ENCODE results near the gene C16orf89. TPM values are rescaled to one million over a fixed set of nuclear protein-coding genes. Genes with fewer than 3 reads are reported as not detected.
"Not testable (repeated sequence)": the region's sequence is repeated elsewhere in the genome, so short reads cannot be mapped to it uniquely, and the experiment has no call there.

Gene C16orf89
- total RNA-seq, 4 donors from 2014 or later = 0.62 to 21.0 (median 7.7) TPM

DNA sequence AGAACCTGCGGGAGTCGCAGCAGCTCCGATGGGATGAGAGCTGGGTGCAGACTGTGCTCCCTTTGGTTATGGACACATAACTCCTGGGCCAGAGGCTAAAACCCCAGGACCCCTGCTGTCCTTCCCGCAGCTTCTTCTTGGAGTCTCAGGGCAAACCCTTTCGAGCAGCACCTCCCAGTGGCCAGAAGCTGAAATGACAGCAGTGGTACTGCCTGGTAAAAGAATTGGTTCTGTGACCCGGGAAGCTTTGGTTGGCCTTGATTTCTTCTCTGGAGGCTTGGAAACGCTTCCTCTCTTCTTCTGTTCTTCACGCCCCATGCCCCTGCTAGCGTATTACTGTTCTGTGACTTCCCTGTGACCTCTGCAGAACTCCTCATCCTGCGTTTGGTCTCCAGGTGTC lies 19.0 kb upstream of the C16orf89 start:
- 50 to 60% methylated on average over 2 to 5 of the region's 10 CpGs for WGBS, 2 donors (ENCODE audit: low coverage in 1 of 2)
- H3K27ac ChIP-seq, H3K4me3 ChIP-seq, H3K4me1 ChIP-seq, ATAC-seq, H3K27me3 ChIP-seq, H3K9me3 ChIP-seq: not testable (repeated sequence)
- TF ChIP-seq, protein P1, sequence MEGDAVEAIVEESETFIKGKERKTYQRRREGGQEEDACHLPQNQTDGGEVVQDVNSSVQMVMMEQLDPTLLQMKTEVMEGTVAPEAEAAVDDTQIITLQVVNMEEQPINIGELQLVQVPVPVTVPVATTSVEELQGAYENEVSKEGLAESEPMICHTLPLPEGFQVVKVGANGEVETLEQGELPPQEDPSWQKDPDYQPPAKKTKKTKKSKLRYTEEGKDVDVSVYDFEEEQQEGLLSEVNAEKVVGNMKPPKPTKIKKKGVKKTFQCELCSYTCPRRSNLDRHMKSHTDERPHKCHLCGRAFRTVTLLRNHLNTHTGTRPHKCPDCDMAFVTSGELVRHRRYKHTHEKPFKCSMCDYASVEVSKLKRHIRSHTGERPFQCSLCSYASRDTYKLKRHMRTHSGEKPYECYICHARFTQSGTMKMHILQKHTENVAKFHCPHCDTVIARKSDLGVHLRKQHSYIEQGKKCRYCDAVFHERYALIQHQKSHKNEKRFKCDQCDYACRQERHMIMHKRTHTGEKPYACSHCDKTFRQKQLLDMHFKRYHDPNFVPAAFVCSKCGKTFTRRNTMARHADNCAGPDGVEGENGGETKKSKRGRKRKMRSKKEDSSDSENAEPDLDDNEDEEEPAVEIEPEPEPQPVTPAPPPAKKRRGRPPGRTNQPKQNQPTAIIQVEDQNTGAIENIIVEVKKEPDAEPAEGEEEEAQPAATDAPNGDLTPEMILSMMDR (IDR thresholded peaks at IDR 0.05) = peak in 3 of 4 experiments; percentile 37 to 60 (median 51)
- H3K36me3 ChIP-seq = peaks cover 0 to 95% of the 10 kb centered on the region in 2 donors

DNA sequence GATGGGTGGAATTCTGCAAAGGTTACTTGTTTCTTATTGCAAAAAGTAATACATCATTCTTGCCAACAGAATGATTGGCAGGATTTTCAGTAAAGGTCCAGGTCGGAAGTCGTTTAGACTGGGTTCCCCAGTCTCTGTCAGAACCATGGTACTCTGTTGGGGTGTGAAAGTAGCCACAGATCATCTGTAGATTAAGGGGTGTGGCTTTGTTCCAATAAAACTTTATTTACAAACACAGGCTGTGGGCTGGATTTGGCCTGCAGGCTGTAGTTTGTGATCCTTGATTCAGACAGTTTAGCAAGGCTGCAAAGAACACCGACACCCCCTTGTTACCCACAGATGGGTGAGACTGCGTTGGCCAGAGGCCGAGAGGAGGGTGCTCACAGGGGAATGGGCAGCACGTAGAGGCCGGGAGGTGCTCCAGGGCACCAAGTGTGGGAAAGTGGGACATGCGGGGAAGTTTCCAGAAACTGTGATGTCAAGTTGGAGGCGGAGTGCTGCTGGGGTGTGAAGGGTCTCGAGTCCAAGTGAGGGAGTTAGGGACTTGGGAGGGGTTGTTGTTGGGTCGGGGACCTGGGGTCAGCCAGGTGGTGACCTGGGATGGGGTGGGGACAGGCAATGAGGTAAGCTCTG lies 18.5 kb upstream of the C16orf89 start:
- H3K9me3 ChIP-seq, H3K27me3 ChIP-seq, H3K27ac ChIP-seq, H3K4me3 ChIP-seq, H3K4me1 ChIP-seq, ATAC-seq: not testable (repeated sequence)
- WGBS, 2 donors (ENCODE audit: low coverage in 1 of 2) = 69 to 86% methylated on average over 4 to 10 of the region's 11 CpGs
- H3K36me3 ChIP-seq = peaks cover 0 to 95% of the 10 kb centered on the region in 2 donors

GRCh38 chr16:5083646-5084045 lies 17.9 kb upstream of the C16orf89 start:
- H3K9me3 ChIP-seq, H3K4me1 ChIP-seq, ATAC-seq, H3K27ac ChIP-seq, H3K27me3 ChIP-seq, H3K4me3 ChIP-seq: not testable (repeated sequence)
- WGBS, 2 donors (ENCODE audit: low coverage in 1 of 2) = no CpG with 5 or more reads among the region's 9 CpGs
- peaks cover 0 to 95% of the 10 kb centered on the region in 2 donors for H3K36me3 ChIP-seq

DNA sequence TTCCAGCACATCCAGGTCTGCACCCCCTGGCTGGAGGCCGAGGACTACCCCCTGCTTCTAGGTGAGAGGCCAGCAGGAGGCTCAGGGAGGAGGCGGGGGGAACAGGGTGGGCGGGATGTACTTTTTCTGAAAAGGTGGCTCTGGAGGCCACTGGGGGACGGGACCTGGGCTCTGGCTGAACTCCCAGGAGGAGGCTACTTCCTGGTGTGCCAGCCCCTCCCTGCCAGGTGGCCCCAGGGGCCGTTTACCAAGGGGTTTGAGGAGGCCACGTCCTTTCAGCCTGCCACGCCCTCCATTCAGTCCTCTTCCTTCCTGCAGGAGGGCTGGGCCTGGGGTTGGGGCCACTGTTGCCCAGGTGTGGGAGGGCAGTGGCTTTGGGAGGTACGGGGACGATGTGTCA lies 15.2 kb upstream of the C16orf89 start:
- no CpG with 5 or more reads among the region's 9 CpGs for WGBS, 2 donors (ENCODE audit: low coverage in 1 of 2)
- not testable (repeated sequence) for H3K27me3 ChIP-seq, H3K27ac ChIP-seq, H3K4me1 ChIP-seq, H3K9me3 ChIP-seq, ATAC-seq, H3K4me3 ChIP-seq
- peaks cover 0 to 98% of the 10 kb centered on the region in 2 donors for H3K36me3 ChIP-seq

GRCh38 chr16:5080461-5080860 lies 14.7 kb upstream of the C16orf89 start:
- H3K27me3 ChIP-seq, H3K4me3 ChIP-seq, H3K27ac ChIP-seq, H3K9me3 ChIP-seq, ATAC-seq, H3K4me1 ChIP-seq: not testable (repeated sequence)
- peaks cover 0 to 98% of the 10 kb centered on the region in 2 donors for H3K36me3 ChIP-seq
- no CpG with 5 or more reads among the region's 12 CpGs for WGBS, 2 donors (ENCODE audit: low coverage in 1 of 2)

GRCh38 chr16:5078626-5079025 lies 12.9 kb upstream of the C16orf89 start:
- Histone ChIP-seq H3K27ac (no peak overlapping the region), H3K9me3 (no peaks in the 10 kb centered on the region), H3K4me3 (no peak overlapping the region), H3K27me3 (no peaks in the 10 kb centered on the region), H3K36me3 (peaks cover 0 to 100% of the 10 kb centered on the region in 2 donors), H3K4me1 (no peaks in the 10 kb centered on the region)
- TF ChIP-seq, protein P1 (IDR thresholded peaks at IDR 0.05) = no peak
- TF ChIP-seq POLR2AphosphoS5 (IDR thresholded peaks at IDR 0.05) (no peak), EP300 (IDR thresholded peaks at IDR 0.05) (no peak), POLR2A (IDR thresholded peaks at IDR 0.05) (no peak)
- WGBS, 2 donors (ENCODE audit: low coverage in 1 of 2) = no CpG with 5 or more reads among the region's 17 CpGs
- ATAC-seq = no peak

DNA sequence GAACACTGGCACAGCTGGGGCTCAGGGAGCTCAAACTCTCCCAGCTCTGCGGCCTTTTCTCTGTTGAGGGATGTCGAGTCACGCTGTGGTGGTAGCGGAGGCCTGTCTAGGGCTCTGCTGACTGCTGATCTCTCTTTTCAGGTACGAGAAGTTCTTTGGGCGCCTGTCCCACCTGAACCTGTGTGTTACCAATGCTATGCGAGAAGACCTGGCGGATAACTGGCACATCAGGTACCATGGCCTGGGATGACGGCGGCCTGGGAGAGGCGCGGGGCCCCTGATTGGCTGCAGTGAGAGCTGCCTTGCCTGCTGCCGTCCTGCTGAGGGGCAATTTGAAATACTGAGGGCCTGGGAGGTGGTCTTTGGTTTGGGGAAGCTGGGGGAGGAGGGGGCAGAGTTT lies 11.5 kb upstream of the C16orf89 start:
- Histone ChIP-seq H3K9me3 (no peaks in the 10 kb centered on the region), H3K4me3 (no peak overlapping the region), H3K27ac (no peak overlapping the region), H3K36me3 (peaks cover 0 to 91% of the 10 kb centered on the region in 2 donors), H3K27me3 (no peaks in the 10 kb centered on the region), H3K4me1 (peaks cover 0 to 8% (median 6%) of the 10 kb centered on the region in 3 donors)
- ATAC-seq = no peak
- TF ChIP-seq POLR2A (IDR thresholded peaks at IDR 0.05) (no peak), POLR2AphosphoS5 (IDR thresholded peaks at IDR 0.05) (no peak), EP300 (IDR thresholded peaks at IDR 0.05) (no peak)
- TF ChIP-seq, protein P1 (IDR thresholded peaks at IDR 0.05) = no peak
- WGBS, 2 donors (ENCODE audit: low coverage in 1 of 2) = 93 to 98% methylated on average over 3 to 5 of the region's 13 CpGs
